GM19324 (cell line): ENCODE data around the gene GTF2H4.
"Not testable (repeated sequence)": the region's sequence is repeated elsewhere in the genome, so short reads cannot be mapped to it uniquely, and the experiment has no call there.

Experiments
- ATAC-seq: cut with Tn5 transposase; IDR thresholded peaks from one replicate; pipeline ENCODE4 v1.9.1; 2021; ENCODE audit warnings: mild to moderate bottlenecking, moderate library complexity; ENCODE audit not compliant: unreplicated experiment, low FRiP score

GTF2H4 gene

DNA sequence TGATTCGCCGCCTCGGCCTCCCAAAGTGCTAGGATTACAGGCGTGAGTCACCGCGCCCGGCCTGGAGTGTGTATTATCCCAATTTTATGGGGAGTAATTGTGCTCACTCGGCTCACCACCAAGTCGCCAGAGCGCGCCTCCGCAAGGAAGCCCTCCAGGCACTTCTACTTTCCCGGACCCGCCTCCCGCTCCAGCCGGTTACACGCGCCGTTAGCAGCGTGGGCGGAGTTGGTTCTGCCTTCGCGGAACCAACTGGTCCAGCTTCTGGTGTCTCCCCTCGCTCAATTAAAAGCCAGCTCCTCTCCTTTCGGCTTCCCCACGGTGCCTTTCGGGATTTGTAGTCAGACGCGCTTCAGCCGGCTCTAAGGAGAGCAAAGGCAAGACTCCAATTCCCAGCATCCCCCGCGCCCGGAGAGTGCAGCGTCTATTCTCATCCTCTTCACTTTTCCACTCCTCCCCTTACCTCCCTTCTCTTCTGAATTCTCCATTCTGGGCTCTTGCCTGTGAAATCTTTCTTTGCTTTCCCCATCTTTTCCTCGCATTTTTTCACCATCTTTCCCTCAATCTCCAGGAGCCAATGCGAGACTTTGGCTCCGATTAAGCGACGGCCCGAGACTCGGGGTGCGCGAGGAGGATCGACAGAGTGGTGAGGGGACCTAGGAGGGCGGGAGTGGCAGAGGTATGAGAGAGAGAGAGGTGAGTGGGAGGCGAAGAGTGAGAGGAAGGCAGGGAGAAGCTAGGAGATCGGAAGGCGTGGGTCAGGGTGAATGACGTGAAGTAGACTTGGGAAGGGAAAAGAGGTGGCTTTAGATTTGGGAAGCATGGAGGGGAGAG is at the start of gene GTF2H4:
Gene GTF2H4, plus strand, starts transcription at position 450 of the 834 bp plus-strand sequence.
- peak; percentile 88 for ATAC-seq

DNA sequence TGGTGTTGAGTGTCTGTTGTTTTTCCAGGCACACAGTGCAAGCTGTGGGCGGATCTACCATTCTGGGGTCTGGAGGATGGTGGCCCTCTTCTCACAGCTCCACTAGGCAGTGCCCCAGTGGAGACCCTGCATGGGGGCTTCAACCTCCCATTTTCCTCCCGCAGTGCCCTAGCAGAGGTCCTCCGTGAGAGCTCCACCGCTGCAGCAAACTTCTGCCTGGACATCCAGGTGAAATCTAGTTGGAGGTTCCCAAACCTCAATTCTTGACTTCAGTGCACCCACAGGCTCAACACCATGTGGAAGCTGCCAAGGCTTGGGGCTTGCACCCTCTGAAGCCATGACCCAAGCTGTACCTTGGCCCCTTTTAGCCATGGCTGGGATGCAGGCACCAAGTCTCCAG is 48.3 kb upstream of the GTF2H4 start:
- not testable (repeated sequence) for ATAC-seq

GRCh38 chr6:30861257-30862048 is 46.6 kb upstream of the GTF2H4 start:
- no peak for ATAC-seq

- ATAC-seq = no peak
Observed at GRCh38 chr6:30862156-30862875, 45.7 kb upstream of the GTF2H4 start.

DNA sequence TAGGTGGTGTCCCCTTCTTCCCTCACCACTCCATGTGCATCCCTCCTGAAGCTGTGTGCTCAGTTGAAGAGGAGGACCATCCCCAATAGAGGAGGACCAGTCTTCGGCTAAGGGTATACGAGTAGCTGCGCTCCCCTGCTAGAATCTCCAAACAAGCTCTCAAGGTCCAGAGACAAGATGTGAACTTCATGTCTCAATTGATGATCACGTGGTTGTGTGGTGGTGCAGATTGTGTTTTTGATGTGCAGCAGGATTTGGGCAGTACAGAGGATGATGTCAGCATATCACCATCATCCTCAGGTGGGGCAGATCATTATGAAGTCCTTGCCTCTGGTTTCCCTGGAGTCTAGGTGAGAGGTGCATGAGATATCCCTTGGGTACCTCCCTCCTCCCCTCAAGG is 43.7 kb upstream of the GTF2H4 start:
- no peak for ATAC-seq

DNA sequence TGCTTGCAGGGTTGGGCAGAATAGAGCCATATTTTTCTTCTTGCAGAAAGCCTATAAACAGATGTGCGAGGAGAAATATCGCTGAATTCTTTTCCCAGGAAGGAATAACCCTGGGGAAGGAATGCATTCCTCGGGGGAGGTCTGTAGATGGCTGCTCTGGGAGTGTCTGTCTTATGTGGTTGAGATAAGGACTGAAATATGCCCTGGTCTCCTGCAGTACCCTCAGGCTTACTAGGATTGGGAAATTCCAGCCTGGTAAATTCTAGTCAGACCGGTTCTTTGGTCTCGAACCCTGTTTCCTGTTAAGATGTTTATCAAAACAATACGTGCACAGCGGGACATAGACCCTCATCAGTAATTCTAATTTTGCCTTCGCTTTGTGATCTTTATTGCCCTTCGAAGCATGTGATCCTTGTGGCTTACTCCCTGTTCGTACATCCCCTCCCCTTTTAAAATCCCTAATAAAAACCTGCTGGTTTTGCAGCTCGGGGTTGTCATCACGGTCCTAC is 38.7 kb upstream of the GTF2H4 start:
- ATAC-seq = not testable (repeated sequence)

- no peak for ATAC-seq
Observed at GRCh38 chr6:30870546-30870945, 37.5 kb upstream of the GTF2H4 start.

DNA sequence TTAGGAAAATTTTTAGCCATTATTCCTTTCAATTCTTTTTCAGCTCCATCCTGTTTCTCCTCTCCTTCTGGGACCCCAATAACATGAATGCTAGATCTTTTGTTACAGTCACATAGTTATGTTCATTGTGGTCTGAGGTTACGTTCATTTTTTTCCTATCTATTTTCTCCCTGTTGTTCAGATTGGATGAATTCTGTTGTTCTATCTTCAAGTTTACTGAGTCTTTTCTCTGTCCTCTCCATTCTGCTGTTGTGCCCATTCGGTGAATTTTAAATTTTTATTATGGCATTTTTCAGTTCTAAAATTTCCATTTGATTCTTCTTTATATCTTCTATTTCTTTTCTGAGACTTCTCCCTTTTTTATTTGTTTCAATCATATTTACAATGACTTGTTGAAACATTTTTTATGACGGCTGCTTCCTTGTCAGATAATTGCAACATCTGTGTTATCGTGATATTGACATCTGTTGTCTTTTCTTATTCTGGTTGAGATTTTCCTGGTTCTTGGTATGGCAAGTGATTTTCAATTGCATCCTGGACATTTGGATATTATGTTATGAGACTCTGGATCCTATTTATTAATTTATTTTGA is 36.3 kb upstream of the GTF2H4 start:
- ATAC-seq = no peak

- ATAC-seq = no peak
Observed at GRCh38 chr6:30873137-30873640, 34.8 kb upstream of the GTF2H4 start.

- ATAC-seq = not testable (repeated sequence)
Observed at GRCh38 chr6:30873795-30874194, 34.2 kb upstream of the GTF2H4 start.

- ATAC-seq = no peak
Observed at GRCh38 chr6:30875244-30876038, 32.6 kb upstream of the GTF2H4 start.

- ATAC-seq = no peak
Observed at GRCh38 chr6:30876039-30876730, 31.8 kb upstream of the GTF2H4 start.

GRCh38 chr6:30877419-30878262 is 30.4 kb upstream of the GTF2H4 start:
- ATAC-seq = no peak

DNA sequence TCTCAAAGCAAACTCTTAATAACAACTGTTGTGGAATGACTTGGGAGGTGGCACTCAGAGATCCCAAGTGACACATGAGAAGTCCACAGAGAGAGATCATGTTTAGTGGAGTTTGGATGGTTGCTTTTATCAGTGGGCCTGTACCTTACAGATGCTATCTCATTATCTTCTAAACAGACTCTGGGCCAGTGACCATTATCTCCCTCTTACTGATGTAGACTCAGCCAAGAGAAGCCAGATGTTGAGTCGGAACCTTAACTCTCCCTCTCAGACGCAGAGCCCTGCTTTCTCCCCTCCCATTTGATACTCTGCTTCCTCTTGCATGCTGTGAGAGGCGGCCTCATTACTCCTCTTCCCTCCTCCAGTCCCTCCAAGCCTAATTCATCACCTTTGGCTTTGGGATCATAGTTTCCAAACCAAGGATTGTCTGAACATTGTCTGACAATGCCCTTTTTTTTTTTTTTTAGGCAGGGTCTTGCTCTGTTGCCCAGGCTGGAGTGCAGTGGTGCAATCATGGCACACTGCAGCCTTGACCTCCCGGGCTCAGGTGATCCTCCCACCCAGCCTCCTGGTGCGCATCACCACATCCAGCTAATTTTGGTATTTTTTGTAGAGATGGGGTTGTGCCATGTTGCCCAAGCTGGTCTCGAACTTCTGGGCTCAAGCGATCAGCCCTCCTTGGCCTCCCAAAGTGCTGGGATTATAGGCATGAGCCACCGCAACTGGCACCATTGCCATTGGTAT is 28.2 kb upstream of the GTF2H4 start:
- ATAC-seq = no peak

DNA sequence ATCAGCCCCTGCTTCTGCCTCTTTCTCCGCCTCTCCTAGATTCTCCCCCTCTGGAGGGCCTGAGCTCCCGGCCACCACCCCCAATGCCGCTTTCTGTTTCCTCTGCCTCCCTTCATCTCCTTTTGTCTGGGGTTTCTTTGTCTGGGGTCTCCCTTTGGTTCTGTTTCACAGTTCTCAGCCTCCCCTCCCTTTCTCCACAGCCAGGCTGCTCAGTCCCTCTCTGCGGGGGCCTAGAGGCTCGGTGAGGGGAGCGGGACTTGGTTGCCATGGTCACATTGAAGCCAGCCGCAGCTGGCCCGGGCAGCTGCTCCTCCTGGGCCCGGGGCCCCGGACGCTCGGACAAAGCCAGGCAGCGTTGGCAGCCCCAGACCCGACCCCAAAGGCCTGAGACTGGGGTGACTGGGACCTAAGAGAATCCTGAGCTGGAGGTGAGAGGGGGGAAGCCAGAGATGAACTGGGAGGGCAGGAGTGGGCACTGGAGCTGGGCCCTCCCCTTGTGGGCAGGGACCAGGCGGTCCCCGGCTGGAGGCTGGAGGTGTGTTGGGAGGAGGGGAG is 27.2 kb upstream of the GTF2H4 start:
- ATAC-seq = no peak

- ATAC-seq = no peak
Observed at GRCh38 chr6:30881392-30882203, 26.4 kb upstream of the GTF2H4 start.
